ENCODE data around the gene IQCM.

The IQCM gene

DNA sequence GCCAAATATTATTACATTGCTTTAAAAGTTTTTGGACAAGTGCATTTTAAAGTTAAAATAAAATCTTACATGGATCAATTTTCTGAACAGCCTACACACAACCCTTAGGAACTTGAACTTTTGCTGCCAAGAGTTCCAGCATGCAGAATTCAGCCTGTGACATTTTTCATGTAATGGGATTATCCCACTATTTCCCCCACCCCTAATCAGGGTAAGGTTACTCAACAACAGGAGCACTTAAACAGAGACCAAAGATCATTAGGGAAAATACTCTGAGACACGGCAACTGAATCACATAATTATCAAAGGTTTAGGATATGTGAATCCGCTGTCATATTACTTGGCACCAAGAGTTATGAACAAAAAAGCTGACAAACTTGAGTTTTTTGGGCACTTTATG, 47.2 kb downstream of the IQCM start:
- TF ChIP-seq, protein P1, sequence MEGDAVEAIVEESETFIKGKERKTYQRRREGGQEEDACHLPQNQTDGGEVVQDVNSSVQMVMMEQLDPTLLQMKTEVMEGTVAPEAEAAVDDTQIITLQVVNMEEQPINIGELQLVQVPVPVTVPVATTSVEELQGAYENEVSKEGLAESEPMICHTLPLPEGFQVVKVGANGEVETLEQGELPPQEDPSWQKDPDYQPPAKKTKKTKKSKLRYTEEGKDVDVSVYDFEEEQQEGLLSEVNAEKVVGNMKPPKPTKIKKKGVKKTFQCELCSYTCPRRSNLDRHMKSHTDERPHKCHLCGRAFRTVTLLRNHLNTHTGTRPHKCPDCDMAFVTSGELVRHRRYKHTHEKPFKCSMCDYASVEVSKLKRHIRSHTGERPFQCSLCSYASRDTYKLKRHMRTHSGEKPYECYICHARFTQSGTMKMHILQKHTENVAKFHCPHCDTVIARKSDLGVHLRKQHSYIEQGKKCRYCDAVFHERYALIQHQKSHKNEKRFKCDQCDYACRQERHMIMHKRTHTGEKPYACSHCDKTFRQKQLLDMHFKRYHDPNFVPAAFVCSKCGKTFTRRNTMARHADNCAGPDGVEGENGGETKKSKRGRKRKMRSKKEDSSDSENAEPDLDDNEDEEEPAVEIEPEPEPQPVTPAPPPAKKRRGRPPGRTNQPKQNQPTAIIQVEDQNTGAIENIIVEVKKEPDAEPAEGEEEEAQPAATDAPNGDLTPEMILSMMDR (IDR thresholded peaks at IDR 0.05), result no peak

DNA sequence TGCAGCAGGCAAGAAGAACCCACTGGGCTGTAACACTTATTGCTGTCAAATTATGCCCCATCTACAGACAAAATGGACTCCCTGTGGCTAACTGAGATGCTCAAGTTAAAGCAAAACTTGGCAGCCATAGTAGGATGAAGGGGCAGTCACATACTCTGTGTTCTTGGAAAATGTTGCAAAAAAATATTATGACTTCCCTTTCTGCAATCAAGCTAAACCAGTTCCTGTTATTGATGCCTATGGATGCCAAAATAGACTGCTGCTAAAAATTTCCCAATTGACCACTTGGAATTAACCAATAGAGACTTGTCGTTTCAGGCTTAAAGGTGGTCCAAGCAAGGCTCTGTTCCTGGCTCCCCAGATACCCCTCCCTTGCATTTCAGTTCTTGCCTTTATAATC, 49.5 kb downstream of the IQCM start:
- TF ChIP-seq, protein P1 (IDR thresholded peaks at IDR 0.05), result no peak

DNA sequence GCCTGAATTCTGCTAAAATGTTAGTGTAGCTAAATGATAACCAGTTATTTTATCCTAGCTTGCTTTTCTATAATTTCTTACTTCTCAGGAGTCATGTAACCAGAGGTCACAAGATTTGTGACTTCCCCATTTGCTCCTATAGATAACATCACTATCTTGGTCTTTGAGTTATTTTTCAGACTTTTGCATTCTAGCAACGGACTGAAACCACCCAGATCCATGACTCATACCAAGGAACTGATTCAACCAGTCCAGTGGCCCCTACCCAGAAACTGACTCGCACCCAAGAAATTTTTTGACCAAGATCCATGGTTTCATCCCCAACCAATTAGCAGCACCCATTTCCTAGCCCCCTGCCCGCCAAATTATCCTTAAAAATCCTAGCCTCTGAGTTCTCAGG, 50.0 kb downstream of the IQCM start:
- TF ChIP-seq, protein P1 (IDR thresholded peaks at IDR 0.05), result no peak

DNA sequence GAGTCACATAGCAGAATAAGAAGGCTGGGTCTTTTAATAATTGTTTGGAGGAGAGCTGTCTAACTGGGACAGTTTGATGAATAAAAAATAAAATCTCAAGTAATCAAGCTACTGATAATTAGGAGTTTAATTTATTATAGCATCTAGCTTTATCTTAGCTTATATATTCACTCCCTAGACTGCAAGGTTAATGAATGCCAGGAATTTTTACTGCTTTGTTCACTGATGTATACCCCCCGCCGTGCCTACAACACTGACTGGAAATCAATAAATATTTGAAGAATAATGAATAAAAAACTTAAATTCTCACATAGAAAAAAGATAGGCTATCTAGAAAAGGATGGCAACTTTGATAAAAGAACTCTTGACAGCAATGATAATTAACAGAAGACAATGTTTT, 59.7 kb downstream of the IQCM start:
- TF ChIP-seq, protein P1 (IDR thresholded peaks at IDR 0.05), result no peak

DNA sequence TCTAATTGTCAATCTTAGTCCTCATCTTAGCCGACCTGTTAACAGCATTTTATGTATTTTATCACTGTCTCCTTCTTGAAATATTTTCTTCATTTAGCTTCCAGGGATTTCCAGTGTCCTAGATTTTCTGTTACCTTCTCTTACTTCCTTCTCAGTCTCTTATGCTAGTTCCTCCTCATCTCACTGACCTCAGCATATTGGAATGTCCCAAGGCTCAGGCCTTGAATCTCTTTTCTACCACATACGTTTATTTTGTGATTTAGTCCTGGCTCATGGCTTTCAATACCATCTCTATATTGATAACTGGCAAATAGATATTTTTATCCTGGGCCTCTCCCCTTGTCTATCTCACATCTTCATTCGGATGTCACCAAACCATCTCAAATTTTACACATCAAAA, 61.1 kb downstream of the IQCM start:
- TF ChIP-seq, protein P1 (IDR thresholded peaks at IDR 0.05), result no peak

DNA sequence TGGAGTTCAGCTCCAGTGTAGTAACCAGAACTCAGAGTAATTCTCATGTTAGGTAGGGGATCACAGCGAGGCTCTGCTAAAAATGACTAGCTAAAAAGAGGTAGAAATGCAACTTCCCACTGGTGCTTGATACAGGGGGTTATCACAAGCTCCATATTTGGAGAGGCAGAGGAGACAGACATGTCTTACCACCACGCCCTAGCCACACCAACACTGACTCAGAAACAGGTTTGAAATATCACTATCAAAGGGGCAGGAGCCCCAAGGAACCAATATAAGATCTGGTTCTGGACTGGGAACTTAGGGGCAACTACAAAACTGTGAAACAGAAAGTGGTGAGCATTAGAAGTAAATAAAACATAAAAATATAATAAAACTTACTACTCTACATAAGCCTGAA, 62.9 kb downstream of the IQCM start:
- TF ChIP-seq, protein P1 (IDR thresholded peaks at IDR 0.05), result no peak

DNA sequence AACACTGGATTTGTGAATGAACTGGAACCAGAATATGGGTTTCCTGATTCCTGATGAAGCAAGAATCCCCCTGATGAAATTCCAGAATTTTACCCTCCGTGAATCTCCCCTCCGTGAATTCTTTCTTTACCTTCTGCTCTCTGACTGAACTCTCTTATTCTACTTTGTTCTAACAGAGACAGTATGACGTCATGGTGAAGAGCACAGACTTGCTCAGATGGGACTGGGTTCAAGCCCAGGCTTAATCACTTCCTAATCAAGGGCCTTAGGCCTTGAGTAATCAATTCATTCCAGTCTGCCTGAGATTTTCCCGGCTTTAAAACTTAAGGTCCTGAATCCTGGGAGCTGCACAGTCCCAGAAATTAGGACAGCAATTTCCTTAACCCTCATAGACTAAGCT, 64.5 kb downstream of the IQCM start:
- TF ChIP-seq, protein P1 (IDR thresholded peaks at IDR 0.05), result no peak

DNA sequence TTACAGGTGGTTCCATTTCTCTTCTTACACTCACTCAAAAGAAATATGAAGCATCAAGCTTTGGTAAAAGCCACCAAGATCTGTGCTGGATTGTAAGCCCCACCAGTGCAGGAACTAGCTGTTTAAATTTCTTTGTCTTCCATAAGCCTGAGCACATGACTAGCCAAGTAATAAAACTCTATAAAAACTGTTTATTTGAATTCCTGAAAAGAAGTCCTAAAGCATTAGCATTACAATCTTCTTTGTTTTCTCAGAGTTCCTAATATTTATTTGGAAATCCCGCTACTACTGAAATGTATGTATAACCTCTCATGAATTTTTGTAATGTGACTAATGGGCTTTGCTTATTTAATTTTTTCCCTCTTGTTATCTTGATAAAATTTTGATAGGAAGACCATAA, 65.9 kb downstream of the IQCM start:
- TF ChIP-seq, protein P1 (IDR thresholded peaks at IDR 0.05), result no peak

Measured in LNCAP (cell line).